H1 (cell line): ENCODE results near the gene SLC5A10. TPM values are rescaled to one million over a fixed set of nuclear protein-coding genes. Genes with fewer than 3 reads are reported as not detected.

Source experiments
- BRCA1 ChIP-seq: IDR thresholded peaks from 2 replicates; pipeline ENCODE4 v1.6.1; 2012; ENCODE audit warnings: low read depth, low read length, improper control_type of control experiment
- CHD2 ChIP-seq: IDR thresholded peaks from 2 replicates; pipeline ENCODE4 v1.6.1; 2012; ENCODE audit warnings: low read length, improper control_type of control experiment
- POLR2A ChIP-seq, 2 experiments: IDR thresholded peaks; 1 replicate in 1 of 2; 2 replicates in 1 of 2; pipeline ENCODE4 v1.6.1; 2011; ENCODE audit warnings: low read depth in 2 of 2, low read length in 2 of 2, mild to moderate bottlenecking in 2 of 2; ENCODE audit errors: control extremely low read depth in 1 of 2
- RAD21 ChIP-seq, 2 experiments: IDR thresholded peaks in 1 of 2; conservative IDR thresholded peaks in 1 of 2; 2 replicates each; pipeline ENCODE4 v1.6.1; 2011; ENCODE audit warnings: low read depth in 2 of 2, low read length in 2 of 2, improper control_type of control experiment in 1 of 2, inconsistent platforms in 1 of 2, mild to moderate bottlenecking in 1 of 2, moderate library complexity in 1 of 2
- RFX5 ChIP-seq: IDR thresholded peaks from 2 replicates; pipeline ENCODE4 v1.6.1; 2011; ENCODE audit warnings: low read depth, low read length, improper control_type of control experiment, borderline replicate concordance
- RNF2 ChIP-seq: fragments of 200-900, 300-1000 bp; sonication (generic); IDR thresholded peaks from 2 replicates; pipeline ENCODE4 v1.7.1; 2016; ENCODE audit warnings: borderline replicate concordance, low read depth, mild to moderate bottlenecking, antibody characterized with exemption, low read length; ENCODE audit not compliant: poor library complexity, severe bottlenecking; ENCODE audit errors: missing control alignments
- SAP30 ChIP-seq: fragments of 300-600 bp; sonication (generic); IDR thresholded peaks from 2 replicates; pipeline ENCODE4 v1.7.1; 2012; ENCODE audit warnings: low read length, moderate library complexity, mild to moderate bottlenecking, inconsistent platforms; ENCODE audit not compliant: insufficient read depth, insufficient replicate concordance
- SP4 ChIP-seq: IDR thresholded peaks from 2 replicates; pipeline ENCODE4 v1.6.1; 2012; ENCODE audit warnings: low read length, inconsistent platforms
- TCF12 ChIP-seq: IDR thresholded peaks from 2 replicates; pipeline ENCODE4 v1.6.1; 2011; ENCODE audit warnings: low read depth, mild to moderate bottlenecking, low read length
- polyA plus RNA-seq, 7 experiments: library from polyadenylated mRNA; depleted of rRNA in 3 of 7; stranded (reverse) in 5 of 7; unstranded in 2 of 7; fragments of >200 nt in 5 of 7; fragments of 200-250 nt in 2 of 7; gene quantifications; 1 replicate in 5 of 7; 2 replicates in 1 of 7; 4 replicates in 1 of 7; pipeline versions ENCODE4 v1.2.1 to v1.2.3, GENCODE V29; 2011 to 2013; ENCODE audit warnings: missing spikeins in 2 of 7, mixed read lengths in 2 of 7
- total RNA-seq: library from RNA; stranded (reverse); fragmentation: NEBNext Ultra II Directional; extraction: Animal tissue kit (Norgen Biotek cat#: 25700); gene quantifications from 2 replicates; pipeline ENCODE4 v1.2.1, GENCODE V29; 2021
- TF ChIP-seq, protein P1 (sequence below): fragments of 300-600 bp; sonication (generic); IDR thresholded peaks from 2 replicates; pipeline ENCODE4 v1.7.1; 2012; ENCODE audit warnings: low read length, moderate library complexity, mild to moderate bottlenecking, inconsistent platforms; ENCODE audit not compliant: insufficient replicate concordance

Gene SLC5A10
- total and polyA plus RNA-seq, 2 of the 8 experiments (the other 6 are each of a cell fraction or from before 2014, with no cell fraction given), result 0.05 to 0.11 TPM

DNA sequence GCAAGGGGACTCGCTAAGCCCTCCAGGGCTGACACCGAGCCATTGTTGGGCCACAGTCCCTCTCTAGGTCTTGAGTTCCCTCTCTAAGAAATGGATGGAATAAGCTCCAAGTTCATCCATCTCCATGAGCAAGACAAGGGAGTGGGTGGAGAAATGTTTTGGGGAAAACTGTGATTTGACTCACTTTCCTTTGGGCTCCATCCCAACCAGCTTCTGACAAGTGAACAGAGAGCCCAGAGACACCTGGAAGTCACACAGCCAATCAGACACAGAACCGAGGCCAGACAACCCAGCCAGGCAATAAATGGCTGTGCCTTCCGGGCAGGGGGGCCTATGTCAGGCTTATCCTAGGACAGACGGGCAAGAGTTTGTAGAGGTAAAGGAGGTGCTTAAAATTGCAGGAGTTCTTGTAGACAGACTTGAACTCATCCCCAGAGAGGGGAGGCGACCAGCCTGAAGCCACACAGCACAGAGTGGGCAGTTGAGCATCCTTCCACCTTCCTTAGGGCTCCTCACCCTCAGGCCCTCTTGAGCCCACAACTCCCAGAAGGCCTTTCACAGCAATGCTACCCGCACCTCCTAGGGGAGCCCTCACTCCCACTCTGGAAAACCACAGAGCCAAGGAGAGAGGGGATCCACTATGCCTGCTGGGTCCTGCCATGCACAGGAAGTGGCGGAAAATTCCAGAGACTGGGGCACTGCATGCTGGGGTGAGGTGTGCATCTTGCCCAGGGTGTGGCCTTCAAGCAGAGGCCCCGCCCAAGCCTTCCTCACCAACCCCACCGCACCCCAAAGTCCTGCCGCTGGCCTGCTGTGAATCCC is 62.1 kb downstream of the SLC5A10 start (continued):
- TF ChIP-seq, protein P1, sequence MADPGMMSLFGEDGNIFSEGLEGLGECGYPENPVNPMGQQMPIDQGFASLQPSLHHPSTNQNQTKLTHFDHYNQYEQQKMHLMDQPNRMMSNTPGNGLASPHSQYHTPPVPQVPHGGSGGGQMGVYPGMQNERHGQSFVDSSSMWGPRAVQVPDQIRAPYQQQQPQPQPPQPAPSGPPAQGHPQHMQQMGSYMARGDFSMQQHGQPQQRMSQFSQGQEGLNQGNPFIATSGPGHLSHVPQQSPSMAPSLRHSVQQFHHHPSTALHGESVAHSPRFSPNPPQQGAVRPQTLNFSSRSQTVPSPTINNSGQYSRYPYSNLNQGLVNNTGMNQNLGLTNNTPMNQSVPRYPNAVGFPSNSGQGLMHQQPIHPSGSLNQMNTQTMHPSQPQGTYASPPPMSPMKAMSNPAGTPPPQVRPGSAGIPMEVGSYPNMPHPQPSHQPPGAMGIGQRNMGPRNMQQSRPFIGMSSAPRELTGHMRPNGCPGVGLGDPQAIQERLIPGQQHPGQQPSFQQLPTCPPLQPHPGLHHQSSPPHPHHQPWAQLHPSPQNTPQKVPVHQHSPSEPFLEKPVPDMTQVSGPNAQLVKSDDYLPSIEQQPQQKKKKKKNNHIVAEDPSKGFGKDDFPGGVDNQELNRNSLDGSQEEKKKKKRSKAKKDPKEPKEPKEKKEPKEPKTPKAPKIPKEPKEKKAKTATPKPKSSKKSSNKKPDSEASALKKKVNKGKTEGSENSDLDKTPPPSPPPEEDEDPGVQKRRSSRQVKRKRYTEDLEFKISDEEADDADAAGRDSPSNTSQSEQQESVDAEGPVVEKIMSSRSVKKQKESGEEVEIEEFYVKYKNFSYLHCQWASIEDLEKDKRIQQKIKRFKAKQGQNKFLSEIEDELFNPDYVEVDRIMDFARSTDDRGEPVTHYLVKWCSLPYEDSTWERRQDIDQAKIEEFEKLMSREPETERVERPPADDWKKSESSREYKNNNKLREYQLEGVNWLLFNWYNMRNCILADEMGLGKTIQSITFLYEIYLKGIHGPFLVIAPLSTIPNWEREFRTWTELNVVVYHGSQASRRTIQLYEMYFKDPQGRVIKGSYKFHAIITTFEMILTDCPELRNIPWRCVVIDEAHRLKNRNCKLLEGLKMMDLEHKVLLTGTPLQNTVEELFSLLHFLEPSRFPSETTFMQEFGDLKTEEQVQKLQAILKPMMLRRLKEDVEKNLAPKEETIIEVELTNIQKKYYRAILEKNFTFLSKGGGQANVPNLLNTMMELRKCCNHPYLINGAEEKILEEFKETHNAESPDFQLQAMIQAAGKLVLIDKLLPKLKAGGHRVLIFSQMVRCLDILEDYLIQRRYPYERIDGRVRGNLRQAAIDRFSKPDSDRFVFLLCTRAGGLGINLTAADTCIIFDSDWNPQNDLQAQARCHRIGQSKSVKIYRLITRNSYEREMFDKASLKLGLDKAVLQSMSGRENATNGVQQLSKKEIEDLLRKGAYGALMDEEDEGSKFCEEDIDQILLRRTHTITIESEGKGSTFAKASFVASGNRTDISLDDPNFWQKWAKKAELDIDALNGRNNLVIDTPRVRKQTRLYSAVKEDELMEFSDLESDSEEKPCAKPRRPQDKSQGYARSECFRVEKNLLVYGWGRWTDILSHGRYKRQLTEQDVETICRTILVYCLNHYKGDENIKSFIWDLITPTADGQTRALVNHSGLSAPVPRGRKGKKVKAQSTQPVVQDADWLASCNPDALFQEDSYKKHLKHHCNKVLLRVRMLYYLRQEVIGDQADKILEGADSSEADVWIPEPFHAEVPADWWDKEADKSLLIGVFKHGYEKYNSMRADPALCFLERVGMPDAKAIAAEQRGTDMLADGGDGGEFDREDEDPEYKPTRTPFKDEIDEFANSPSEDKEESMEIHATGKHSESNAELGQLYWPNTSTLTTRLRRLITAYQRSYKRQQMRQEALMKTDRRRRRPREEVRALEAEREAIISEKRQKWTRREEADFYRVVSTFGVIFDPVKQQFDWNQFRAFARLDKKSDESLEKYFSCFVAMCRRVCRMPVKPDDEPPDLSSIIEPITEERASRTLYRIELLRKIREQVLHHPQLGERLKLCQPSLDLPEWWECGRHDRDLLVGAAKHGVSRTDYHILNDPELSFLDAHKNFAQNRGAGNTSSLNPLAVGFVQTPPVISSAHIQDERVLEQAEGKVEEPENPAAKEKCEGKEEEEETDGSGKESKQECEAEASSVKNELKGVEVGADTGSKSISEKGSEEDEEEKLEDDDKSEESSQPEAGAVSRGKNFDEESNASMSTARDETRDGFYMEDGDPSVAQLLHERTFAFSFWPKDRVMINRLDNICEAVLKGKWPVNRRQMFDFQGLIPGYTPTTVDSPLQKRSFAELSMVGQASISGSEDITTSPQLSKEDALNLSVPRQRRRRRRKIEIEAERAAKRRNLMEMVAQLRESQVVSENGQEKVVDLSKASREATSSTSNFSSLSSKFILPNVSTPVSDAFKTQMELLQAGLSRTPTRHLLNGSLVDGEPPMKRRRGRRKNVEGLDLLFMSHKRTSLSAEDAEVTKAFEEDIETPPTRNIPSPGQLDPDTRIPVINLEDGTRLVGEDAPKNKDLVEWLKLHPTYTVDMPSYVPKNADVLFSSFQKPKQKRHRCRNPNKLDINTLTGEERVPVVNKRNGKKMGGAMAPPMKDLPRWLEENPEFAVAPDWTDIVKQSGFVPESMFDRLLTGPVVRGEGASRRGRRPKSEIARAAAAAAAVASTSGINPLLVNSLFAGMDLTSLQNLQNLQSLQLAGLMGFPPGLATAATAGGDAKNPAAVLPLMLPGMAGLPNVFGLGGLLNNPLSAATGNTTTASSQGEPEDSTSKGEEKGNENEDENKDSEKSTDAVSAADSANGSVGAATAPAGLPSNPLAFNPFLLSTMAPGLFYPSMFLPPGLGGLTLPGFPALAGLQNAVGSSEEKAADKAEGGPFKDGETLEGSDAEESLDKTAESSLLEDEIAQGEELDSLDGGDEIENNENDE, result no peak
- TF ChIP-seq TCF12, result no peak
- no peak for TF ChIP-seq POLR2A (IDR thresholded peaks at IDR 0.05; ENCODE audit: control extremely low read depth in 1 of 2, low read depth in 2 of 2, low read length in 2 of 2)
- no peak for TF ChIP-seq RNF2
- no peak for TF ChIP-seq RAD21 (IDR thresholded peaks at IDR 0.05 in 1 of 2, conservative IDR thresholded peaks at IDR 0.05 in 1 of 2; ENCODE audit: low read depth in 2 of 2, low read length in 2 of 2)
- no peak for TF ChIP-seq SP4
- no peak for TF ChIP-seq BRCA1
- TF ChIP-seq RFX5, result no peak
- no peak for TF ChIP-seq CHD2
- TF ChIP-seq SAP30, result no peak
